Gastroesophageal sphincter (tissue), 2 donors: ENCODE results near the gene MEN1.

Experiments
- EP300 ChIP-seq: sonication (generic); formaldehyde crosslinking; IDR thresholded peaks from one replicate; pipeline ENCODE4 v1.6.1; 2017; ENCODE audit warnings: antibody characterized with exemption, mild to moderate bottlenecking
- POLR2AphosphoS5 ChIP-seq: sonication (generic); formaldehyde crosslinking; IDR thresholded peaks from one replicate; pipeline ENCODE4 v1.6.1; 2017; ENCODE audit warnings: antibody characterized with exemption

DNA sequence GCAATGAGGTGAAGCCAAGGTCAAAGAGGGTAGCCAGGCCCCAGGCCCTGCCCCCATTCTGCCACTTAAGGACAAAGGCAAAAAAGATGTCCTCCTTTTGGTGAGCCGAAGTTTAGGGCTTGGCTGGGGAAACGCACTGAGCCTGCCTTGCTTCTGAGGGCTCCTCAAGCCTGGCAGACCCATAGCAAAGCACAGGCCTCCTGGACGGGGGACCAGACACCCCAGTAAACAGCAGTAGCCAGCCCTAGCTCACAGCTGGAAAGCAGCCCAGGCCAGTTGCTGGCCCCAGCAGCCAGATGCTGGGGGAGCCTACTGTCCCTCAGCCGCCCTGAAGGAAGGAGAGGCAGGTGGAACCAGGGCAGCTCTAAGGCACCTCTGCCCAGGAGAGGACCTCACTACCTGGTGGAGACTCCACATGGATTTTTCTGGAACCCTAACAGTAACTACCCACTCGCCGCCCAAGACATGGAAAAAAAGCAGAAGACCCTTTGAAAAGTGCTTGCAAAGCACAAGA is 46.8 kb downstream of the MEN1 start:
- TF ChIP-seq POLR2AphosphoS5 (no peak), EP300 (no peak)
